HG02759 (cell line): ENCODE results near the gene BLNK.

ENCODE experiments used
- ATAC-seq: cut with Tn5 transposase; IDR thresholded peaks from one replicate; pipeline ENCODE4 v1.9.1; 2021; ENCODE audit warnings: mild to moderate bottlenecking, moderate library complexity; ENCODE audit not compliant: unreplicated experiment

The BLNK gene

GRCh38 chr10:96153070-96153469 is 118.3 kb downstream of the BLNK start:
- no peak for ATAC-seq

DNA sequence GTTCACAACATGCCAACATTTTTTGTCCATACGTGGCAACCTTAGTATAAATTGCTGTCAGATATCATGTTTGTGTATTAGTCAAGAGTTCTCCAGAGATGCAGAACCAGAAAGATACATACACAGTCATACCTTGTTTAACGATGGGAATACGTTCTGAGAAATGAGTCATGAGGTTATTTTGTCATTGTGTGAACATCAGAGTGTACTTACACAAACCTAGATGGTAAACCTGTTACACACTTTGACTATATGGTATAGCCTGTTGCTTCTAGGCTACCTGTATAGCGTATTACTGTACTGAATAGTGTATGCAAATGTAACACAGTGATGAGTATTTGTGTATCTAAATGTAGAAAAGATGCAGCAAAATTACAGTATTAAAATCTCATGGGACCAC is 118.9 kb downstream of the BLNK start:
- no peak for ATAC-seq
